ENCODE results near the gene SYVN1.
"Not testable (repeated sequence)": the region's sequence is repeated elsewhere in the genome, so short reads cannot be mapped to it uniquely, and the experiment has no call there.

Gene SYVN1

GRCh38 chr11:65134240-65134951 is at the start of gene SYVN1:
TSS of gene SYVN1 (minus strand) at chr11:65134519. CDS start at chr11:65133601, 918 bp downstream.
- DNase-seq (ENCODE audit: low spot score) = peak; percentile 91

DNA sequence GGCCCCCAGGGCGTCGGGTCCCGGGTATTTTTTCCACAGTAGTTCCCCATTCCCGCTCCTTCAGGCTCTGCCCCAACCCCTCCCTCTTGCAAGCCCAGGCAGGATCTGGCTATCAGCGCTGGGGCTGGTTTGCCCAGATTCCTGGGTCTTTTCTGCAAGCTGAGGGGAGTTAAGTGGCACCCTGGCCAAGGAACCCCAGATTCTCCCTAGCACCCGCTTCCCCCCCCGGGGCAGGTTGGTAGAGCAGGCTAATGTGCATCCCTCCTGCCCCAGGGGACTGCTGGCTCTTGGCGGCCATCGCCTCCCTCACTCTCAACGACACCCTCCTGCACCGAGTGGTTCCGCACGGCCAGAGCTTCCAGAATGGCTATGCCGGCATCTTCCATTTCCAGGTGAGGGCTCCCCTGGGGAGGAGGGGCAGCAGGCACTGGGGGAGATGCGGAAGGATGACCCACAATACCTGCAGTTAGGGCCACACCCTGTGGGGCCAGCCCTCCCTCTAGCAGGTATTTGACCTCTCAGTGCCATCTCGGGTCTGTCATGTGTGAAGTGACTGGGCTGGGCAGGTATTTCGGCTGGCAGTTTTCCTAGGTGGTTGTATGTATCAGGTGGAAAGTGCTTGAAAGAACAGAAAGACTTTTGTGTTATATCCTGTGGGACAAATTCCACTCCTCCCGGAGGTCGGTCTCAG is 49.0 kb upstream of the SYVN1 start:
- no peak for DNase-seq (ENCODE audit: low spot score)

DNA sequence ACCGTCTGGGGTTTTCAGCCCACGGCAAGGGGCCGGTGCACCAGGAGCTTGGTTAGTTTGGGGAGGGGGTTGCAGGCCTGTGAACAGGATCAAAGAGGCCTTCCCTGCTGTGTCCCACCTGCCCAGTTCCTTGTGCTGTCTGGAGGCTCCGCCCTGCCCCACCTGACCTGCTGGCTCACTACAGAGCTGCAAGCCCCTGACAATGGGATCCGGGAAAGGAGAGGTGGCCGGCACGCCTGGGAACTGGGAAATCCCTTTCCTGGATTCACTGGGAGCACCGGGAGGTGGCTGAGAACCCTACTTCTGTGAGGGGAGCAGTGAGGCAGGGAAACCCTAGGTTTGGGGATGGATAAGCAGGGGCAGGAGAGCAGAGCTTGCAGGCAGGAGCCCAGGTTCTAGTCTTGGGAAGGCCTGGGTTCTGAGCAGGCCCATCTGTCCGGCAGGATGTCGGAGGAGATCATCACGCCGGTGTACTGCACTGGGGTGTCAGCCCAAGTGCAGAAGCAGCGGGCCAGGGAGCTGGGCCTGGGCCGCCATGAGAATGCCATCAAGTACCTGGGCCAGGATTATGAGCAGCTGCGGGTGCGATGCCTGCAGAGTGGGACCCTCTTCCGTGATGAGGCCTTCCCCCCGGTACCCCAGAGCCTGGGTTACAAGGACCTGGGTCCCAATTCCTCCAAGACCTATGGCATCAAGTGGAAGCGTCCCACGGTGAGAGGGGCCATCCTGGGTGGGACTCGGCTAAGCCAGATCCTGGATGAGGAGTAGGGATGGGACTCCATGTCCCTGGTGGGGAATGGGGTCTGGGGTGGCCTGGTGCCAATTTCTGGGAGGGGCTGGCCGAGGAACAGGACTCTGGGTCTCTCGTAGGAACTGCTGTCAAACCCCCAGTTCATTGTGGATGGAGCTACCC is 48.2 kb upstream of the SYVN1 start:
- peak; percentile 30 for DNase-seq (ENCODE audit: low spot score)

DNA sequence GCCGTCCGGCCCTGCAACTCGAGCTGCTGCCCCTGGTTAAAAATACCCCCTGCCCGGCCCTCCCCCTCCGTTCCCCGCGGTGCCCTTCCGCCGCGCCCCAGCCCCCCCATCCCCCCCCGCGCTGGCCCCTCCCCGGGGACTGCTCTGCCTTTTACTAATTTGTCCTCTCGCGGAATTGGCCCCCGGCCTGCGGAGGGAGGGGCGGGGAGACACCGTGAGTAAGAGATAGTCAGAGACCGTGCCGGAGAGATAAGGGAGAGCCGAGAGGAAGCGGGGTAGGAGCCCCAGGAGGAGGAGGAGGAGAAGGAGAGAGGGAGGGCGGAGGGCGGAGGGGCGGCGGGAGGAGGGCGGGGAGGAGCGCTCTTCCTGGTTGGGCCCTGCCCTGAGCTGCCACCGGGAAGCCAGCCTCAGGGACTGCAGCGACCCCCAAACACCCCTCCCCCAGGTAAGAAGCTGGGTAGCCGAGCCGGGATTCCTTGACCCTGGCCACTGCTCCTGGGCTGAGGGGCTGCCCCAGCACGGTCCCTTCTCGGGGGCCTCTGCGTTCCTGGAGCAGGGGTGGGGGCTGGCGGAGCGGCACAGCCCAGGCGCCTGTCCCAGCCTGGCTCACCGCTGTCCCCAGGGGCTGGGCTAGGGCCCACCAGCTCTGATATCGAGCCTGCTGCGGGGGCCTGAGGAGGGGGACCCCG is 47.4 kb upstream of the SYVN1 start, which contains the start of gene CAPN1:
Gene CAPN1, plus strand, starts transcription at position 360 of the 689 bp plus-strand sequence. CDS start 774 bp downstream, outside the sequence.
- DNase-seq (ENCODE audit: low spot score) = peak; percentile 96

DNA sequence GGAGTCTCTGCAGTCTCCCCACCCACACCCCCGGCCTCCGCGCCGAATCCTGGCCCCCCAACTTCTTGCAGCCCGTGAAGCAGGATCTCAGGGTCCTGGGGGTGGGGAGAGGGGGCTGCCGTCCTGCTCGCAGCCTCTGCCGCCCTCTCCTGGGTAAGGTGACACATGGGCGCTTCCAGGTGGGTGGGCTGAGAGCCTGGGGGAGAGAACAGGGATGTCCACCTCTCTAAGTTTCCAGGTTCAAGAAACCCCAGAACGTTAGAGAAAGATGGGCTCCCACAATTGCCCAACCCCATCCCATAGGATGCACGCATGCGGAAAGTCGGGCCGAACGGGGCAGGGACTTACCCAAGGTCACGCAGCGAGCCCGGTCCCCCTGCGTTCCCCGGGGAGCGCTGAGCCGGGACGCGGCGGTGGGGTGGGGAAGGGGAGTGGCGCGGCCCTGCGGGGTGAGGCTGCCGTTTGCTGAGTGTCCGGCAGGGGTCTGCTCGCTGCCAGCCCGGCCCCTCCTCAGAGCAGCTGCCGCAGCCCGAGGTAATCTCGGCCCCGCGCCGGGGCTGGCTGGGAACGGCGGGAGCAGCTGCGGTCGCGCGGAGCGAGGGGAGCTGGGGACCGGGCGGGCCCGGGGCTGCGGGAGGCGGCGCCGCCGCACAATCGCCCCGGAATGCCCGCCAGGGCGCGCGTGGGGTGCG is 46.7 kb upstream of the SYVN1 start:
- peak; percentile 60 for DNase-seq (ENCODE audit: low spot score)

DNA sequence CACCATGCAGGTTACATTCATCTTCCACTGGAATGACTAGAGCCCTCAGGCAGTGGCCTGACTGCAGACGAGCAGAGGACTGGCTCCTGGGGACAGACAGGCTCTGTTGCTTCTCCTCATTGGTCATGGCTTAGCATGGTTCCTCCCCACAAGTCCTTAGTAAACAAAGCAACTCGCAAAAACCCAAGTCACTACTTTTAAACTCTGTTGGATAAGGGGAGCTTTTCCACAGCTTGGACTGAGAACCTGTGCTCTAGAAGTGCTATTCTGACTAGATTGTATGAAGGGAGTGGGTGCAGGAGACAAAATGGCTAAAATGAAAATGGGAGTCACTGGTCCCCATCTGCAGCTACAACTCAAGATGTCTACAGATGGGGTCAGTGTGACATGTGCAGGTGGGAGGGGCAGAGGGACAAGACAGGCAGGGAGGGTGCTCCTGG is 40.3 kb upstream of the SYVN1 start:
- DNase-seq (ENCODE audit: low spot score) = not testable (repeated sequence)

DNA sequence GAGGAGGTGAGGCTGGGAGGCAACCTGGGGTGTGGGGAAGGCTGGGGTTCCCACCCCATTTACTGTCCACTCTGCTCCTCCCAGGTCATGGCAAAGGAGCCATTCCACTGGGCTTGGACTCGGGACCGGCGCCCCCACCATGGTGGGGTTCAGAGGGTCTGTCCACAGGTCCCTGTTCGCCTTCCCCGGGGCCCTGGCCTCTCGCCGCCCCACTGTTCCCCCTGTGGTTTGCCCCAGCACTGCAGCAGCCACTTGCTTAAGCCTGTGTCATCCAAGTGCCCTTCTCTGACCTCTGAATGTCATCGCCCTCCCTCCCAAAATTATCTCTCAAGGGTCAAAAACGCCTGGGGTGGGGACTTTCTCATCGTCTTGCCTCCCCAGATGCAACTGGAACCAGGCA is 38.3 kb upstream of the SYVN1 start:
- DNase-seq (ENCODE audit: low spot score) = peak; percentile 30

GRCh38 chr11:65170058-65170534 is 35.8 kb upstream of the SYVN1 start, which contains the start of gene SPDYC:
TSS of gene SPDYC (plus strand) at chr11:65170233. CDS start at chr11:65171358, 1,125 bp downstream.
- DNase-seq (ENCODE audit: low spot score) = peak; percentile 90

- peak; percentile 90 for DNase-seq (ENCODE audit: low spot score)
These were observed 34.9 kb upstream of the SYVN1 start for GRCh38 chr11:65169164-65169641.

- DNase-seq (ENCODE audit: low spot score) = peak; percentile 52
These were observed 33.3 kb upstream of the SYVN1 start for GRCh38 chr11:65167656-65168055.

DNA sequence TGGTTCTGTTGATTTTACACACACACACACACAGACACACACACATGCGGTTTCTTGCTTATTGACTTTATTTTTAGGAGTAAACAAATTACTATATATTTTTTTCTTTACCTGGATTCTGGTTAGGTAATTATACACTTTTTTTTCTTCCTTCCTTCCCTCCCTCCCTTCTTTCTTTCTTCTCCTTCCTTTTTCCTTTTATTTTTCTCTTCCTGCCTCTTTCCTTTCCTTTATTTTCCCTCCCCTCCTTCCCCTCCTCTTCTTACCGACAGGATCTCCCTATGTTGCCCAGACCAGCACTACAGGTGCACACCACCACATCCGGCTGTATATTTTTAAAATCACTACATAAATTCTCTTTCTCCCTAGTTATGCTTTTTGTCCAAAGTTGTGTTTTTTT is 32.6 kb upstream of the SYVN1 start:
- no peak for DNase-seq (ENCODE audit: low spot score)

GRCh38 chr11:65165410-65166317 is 31.3 kb upstream of the SYVN1 start:
- DNase-seq (ENCODE audit: low spot score) = no peak

GRCh38 chr11:65163684-65164083 is 29.4 kb upstream of the SYVN1 start:
- DNase-seq (ENCODE audit: low spot score) = no peak

- no peak for DNase-seq (ENCODE audit: low spot score)
These were observed 26.3 kb upstream of the SYVN1 start for GRCh38 chr11:65160643-65161042.

- no peak for DNase-seq (ENCODE audit: low spot score)
These were observed 24.7 kb upstream of the SYVN1 start for GRCh38 chr11:65159012-65159411.

DNA sequence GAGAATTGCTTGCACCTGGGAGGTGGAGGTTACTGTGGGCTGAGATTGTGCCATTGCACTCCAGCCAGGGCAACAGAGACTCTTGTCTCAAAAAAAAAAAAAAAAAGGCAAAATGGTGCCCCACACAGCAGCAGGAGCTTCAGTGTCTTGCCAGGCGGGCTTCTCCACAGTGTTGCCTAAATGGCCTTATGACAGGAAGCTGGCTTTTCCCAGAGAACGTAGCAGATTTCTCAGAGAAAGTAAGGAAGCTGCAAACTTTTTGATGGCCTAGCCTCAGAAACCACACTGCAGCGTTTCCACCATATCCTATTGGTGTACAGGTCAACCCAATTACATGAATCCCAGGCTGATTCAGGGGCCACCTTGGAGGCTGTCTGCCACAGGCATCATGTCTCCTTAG is 23.0 kb upstream of the SYVN1 start:
- DNase-seq (ENCODE audit: low spot score) = no peak

- DNase-seq (ENCODE audit: low spot score) = no peak
These were observed 22.6 kb upstream of the SYVN1 start for GRCh38 chr11:65156926-65157325.

DNA sequence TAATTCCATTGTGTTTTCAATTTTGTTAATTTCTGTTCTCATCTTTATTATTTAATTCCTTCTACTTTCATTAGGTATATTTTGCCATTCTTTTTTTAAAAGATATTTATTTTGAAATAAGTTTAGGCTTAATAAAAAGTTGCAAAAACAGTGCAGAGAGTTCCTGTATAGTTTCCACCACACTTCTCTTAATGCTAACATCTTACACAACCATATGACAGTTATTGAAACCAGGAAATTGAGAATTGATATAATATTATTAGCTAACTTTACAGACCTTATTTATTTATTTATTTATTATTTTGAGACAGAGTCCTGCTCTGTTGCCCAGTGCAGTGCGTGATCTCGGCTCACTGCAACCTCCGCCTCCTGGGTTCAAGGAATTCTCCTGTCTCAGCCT is 21.9 kb upstream of the SYVN1 start:
- no peak for DNase-seq (ENCODE audit: low spot score)

- no peak for DNase-seq (ENCODE audit: low spot score)
These were observed 17.8 kb upstream of the SYVN1 start for GRCh38 chr11:65152122-65152521.
